ENCODE results near the gene REELD1. TPM values are rescaled to one million over a fixed set of nuclear protein-coding genes. Genes with fewer than 3 reads are reported as not detected.

Gene REELD1
- total RNA-seq, 1 donor from 2014 or later, result 0.29 TPM

DNA sequence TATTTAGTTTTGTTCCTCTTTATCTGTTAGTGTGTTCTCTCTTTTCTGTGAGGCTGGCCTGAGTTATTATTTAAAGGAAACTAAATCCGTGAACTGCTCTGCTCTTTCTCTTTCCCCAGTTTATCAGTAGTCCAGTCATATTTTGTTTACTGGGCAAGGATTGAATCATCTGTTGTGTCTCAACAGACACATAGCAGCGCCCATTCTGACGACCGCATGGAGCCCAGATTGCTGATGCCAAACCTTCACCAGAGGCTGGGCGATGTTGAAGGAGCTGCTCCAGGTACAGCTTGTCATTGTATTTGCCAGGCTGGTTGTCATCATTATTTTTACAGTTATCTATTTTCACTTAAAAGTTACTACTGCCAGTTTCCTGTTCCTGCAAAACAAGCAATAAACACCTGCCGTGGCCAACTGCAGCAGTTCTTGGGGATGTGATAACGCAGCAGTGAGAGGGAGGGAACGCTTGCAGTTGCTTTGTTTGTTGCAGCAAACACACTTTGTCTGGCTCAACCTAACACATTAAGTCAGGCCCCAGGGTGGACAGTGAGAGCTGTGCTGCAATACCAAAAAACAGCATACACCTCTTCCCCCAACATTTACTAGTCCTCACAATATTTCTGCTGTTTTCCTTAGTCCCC is 10.1 kb downstream of the REELD1 start:
- no peak for DNase-seq (ENCODE audit: low spot score)

DNA sequence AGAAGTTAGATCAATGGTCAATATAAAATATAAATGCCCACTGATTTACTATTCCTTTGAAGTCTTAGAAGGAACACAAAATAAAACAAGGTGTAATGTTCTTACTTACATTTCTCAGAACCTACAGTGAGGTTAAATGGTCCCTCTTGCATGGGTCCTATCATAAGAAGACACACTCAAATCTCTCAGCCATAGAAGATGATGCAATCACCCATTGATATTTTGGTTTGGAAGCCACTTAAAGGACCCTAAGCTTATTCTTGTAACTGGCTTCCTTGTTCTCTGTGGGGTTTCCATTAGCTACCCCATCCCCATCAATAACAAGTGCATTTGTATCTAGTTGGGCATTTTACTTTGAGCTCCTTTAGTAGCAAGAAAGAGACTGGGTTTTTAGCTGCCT is 15.1 kb downstream of the REELD1 start:
- no peak for DNase-seq (ENCODE audit: low spot score)

DNA sequence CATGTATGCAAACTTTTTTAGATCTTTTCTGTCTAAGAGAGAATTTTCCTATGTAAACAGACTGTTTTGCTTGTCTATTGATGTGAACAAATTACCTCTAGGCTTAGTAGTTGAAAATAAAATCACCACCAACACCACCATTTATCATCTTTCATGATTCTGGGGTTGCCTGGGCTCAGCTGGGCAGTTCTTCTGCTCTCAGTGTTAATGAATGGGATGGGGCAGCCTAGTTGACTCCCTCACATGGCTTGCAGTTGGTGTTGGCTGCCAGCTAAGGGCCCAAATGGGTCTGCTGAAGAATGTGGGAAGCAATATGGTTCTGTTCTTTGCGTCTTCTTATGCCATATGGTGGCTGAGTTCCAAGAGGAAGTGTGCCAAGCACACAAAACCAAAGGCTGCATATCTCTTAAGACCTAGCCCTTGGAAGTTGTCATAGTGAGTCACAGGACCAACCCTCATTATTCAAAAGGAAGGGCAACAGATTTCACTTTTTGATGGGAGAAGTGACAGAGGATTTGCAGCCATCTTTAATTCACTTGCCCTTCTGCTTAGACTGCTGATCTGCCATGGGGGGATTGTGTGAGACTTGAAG is 17.9 kb downstream of the REELD1 start:
- DNase-seq (ENCODE audit: low spot score), result no peak

DNA sequence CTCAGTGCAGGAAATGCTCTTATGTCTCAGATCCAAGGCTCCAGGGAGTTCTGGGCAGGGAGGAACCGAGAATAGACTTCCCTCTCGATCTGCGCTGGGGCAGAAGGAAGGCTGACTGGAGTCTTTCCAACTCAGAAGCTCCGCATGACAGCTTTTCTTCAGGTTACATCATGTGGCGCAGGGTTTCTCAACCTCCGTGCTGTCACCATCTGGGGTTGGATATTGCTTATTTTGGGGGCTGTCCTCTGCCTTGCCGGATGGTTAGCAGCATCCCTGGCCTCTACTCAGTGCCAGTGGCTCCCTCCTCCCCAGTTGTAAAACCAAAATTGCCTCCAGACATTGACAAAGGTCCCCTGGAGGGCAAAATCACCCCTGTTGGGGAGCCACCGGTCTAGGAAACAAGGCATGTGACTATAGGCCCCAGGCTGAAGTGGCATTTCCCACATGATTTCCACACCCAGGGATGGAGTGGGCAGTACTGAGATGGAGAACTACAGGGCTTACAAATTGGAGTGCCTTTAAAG is 21.4 kb downstream of the REELD1 start:
- no peak for DNase-seq (ENCODE audit: low spot score)

DNA sequence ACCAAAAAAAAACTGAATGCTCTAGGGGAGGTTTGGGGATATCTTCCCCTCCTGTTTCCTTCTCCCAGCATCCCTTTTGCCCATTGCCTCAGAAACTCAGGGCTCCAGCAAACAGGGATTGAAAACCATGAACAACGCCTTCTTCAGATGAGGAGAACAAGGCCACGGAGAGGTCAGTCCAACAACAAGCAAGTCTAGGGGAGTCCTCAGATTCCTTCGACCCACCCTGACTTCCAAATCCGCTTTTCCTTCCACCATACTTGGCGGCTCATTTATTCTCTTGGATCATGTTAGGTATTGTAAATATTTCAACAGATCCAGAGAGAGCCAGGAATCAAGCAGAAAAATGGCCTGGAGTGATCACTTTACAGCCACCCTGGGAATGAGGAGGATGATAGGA is 21.9 kb downstream of the REELD1 start:
- DNase-seq (ENCODE audit: low spot score), result no peak

DNA sequence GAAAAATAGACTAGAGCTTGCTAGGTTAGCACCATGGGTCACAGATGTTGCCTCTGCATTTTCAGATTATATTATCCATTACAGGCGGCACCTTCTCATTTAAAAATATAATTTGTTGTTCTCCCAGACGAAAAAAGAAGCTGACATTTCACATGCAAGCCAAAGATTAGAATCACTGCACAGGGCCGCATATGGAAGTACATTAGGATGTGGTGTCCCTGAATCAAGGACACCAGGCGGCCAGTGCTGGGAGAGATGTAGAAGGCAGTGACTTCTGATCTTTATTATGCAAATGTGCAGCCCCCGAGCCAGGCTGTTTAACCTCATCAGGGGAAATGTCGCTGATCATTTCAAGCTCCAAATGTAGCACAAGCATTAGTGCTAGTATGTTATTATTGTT is 22.8 kb downstream of the REELD1 start:
- DNase-seq (ENCODE audit: low spot score), result no peak

DNA sequence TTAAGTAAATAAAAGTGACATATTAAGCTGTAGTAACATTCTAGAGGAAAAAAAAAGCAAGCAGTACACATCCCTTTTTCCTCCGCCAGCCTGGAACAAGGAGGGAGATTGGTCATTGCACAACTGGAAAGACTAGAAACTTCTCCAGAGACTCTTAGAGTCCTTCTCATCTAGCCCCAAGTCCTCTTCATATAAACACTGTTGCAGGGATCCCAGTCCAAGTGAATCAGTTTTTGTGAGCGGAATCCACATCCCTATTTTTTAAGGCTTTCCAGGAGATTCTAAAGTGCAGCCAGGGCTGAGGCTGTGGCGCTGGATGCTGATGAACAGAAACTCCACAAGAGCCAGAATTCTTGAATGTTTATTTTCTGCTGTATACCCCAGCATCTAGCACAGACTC is 23.8 kb downstream of the REELD1 start:
- DNase-seq (ENCODE audit: low spot score), result no peak

DNA sequence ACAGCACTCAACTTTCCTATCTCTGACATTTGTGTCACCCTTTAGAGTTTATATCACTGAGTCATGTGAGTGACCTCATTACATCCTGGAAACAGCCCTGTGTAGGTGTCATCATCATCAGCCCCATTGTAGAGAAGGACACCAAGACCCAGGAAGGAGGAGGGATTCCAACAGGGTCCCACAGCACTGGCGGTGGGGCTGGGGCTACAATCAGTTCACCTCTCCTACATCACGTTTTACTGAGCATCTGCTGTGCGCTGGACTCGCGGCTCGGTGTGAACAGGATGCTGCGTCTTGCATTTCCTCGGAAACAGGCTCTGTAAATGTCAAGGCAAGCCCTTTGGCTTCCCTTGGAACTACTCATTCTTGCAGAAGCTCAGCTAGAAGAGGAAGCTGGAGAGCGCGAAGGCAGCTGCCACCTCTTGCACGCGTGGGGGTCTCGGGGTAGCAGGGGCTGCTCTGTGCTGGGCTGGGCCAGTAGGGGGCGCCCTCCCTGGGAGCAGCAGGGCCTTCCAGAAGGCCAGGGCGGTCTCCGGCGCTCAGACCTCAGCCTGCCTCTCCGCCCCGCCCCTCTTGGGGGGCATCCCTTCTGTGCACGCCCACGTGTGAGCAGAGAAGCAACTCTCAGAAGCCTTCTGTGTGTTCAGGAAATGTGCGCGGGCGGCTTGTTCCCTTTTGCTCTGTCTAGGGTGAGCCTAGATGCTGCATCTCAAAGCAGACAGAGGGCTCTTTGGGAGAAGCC is 29.0 kb downstream of the REELD1 start:
- DNase-seq (ENCODE audit: low spot score), result no peak

DNA sequence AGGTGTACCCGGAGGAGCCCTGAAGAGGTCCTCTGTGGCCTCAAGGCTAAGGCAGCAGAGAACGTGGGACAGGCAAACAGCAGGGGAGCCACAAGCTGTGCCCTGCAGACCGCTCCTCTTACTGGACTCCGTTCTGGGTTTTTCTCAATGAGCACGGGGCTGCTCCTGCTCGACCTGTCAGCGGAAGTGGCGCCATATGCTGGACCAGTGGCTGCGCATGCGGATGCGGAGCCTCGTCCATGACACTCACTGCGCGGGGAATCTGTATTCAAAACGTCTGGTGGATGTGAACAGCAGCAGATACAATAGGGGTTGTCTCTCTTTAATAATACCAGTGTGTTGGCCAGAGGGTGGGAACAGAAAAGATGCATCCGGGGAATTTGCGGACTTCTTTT is 29.5 kb downstream of the REELD1 start:
- DNase-seq (ENCODE audit: low spot score), result no peak

DNA sequence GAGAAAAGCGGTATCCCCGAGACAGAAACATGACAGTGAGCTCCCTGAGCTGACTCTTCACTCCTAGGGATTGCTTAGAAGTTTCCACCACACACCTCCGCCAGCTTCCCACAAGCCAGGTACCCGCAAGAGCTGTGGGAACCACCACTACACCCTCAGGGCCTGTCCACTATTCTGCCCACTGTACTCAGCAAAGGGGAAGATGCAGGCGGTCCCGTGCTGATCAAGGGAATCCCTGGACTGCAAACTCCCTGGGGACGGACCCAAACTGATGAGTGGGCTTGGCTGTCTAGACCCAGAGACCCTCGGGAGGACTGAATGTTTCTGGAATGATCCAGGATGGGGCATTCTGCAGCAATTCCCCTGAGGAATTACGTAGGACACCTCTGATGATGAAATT is 30.2 kb downstream of the REELD1 start:
- DNase-seq (ENCODE audit: low spot score), result no peak

DNA sequence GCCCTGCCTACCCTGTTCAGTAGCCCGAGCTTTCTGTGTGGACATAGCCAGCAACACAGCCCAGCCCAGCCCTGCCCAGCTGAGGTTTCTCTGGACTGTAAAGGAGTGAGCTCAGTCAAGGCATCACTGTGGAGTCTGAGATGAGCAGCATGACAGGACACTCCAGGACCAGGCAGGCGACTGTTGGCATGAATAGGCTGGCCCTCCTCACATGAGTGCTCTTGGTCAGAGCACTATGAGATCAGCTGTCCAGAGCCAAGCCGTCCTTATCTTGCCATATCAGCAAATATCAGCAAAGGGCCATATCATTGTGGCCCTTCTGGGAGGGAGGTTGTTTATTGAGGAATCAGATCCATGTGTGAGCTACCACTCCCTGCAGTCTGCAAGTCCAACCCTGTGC is 30.9 kb downstream of the REELD1 start:
- no peak for DNase-seq (ENCODE audit: low spot score)

DNA sequence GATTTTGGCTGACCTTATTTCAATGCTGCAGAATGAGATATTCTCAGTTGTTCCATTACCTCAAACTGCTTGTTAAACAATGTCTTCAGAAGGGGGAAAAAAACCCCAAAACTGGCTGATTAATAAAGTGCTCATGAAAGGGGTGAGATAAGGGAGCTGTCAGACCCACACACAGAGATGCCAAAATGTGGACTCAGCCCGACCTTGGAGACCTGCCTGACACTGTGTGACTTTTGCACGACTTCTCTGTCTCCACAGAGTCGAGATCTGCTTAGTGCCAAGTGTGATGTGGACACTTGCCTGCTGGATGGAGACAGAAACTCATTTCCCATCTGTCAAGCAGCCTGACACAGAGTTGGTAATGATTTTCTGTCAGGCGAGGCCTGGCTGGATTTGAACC is 31.5 kb downstream of the REELD1 start:
- DNase-seq (ENCODE audit: low spot score), result no peak

DNA sequence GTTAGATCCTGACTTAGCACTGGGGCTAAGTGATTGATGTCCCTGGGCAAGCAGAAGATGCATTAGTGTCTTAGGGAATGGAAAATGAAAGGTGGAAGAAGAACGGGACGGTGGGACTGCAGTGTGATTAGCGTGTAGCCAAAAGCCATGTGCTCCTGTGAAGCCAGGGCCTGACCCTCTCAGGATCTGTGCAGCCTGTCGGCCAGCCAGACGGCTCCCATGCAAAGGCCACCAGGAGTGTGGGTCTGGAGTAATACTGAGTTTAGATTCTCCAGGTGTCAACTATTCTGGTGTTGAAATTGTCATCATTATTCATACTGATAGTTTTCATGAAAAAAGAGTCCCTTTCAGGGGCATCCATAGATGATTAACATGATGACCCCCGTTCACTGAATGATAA is 32.0 kb downstream of the REELD1 start:
- DNase-seq (ENCODE audit: low spot score), result no peak

DNA sequence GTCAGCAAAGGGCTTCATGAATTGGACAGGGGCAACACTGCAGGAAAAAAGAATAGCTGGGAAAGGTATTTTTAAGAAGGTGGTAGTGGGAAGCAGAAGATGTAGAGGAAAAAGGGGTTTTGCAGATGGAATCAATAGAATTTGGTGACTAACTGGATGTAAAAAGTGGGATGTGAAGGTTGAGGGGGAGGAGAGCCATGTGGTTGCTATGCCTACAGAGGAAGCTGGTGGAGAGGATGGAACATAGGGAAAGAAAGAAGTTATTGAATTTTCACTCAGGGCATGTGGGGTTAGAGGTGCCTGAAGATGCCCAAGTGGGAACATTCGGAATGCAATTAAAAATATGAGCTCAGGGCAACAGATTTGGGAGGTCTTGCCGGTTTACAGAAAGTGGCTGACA is 33.0 kb downstream of the REELD1 start:
- no peak for DNase-seq (ENCODE audit: low spot score)

DNA sequence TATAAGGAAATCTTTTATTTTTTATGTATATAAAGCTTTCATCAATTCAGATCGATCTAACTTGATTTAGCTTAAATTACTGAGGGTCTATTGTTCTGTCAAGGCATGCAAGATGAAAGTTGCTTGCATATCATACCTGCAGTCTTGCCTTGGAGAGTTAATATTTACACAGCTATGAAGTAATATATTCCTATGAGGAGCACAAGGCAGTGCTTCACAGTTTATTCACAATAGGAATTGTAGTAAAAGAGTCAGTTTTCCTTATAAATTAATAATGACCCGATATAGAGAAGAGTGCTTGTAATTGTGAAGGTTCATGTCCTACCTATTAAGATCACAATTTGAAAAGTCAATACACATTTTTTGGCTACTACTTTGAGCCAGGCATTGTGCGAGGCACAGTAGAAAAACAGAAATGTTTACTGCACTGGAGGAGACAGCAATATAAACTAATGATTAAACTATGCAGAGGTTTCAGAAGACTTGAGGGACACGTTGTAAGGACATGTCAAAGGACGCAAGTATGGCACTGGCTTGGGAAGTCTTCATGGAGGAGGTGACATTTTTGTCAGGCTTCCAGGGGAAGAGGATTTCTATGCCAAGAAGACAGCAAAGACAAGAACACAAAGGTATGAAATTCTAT is 38.8 kb downstream of the REELD1 start:
- no peak for DNase-seq (ENCODE audit: low spot score)

DNA sequence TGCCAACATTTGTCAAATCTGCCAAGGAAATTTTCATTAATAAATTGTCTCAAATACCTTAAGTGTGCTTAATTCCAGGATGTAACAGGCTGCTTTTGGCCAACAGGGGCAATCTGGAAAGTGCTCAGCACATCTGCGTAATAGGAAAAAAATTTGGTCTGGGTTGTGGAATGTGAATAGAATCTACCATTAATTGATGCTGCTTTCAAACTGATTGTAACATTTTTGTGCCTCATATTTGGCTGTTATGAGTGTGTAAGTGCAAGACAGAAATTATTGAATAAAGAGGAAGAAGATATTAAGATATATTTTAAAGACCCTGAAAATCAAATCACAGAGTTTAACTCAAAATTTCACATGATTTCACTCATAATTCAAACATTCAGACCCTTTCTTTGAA is 41.1 kb downstream of the REELD1 start:
- DNase-seq (ENCODE audit: low spot score), result no peak

DNA sequence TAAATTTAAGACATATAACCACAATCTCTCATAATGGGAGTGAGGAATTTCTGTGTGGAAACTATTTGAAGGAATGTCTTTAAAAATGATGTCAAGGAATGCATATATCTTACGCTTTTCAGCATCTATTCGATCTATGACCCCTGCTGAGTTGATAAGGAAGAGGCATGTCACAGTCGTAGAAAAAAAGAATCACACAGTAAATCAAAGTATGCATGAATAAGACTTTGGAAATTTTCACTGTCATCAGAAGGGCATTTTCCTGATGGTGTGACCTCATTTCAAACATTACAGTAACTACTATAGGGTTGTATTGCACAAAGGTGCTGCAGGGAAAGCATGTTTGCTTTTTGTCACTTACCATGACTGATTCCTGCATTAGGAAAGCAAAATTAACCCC is 41.5 kb downstream of the REELD1 start:
- no peak for DNase-seq (ENCODE audit: low spot score)

DNA sequence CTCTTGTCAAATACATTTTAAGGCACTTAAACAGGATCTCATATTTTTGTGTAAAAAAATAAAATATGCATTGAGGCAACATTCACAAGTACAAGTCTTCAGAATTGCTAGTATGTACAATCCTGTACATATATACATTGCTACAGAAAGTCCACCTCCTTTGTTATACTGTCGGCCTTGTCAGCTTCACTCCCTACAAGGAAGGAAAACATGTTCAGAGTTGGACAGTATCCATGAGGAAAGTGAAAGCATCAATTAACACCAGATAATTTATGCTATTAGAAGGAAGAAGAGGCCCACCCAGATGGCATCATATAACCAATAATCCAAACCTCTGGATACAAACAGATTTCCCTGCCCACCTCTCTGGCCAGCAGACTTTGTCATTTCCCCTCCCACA is 42.0 kb downstream of the REELD1 start:
- no peak for DNase-seq (ENCODE audit: low spot score)

DNA sequence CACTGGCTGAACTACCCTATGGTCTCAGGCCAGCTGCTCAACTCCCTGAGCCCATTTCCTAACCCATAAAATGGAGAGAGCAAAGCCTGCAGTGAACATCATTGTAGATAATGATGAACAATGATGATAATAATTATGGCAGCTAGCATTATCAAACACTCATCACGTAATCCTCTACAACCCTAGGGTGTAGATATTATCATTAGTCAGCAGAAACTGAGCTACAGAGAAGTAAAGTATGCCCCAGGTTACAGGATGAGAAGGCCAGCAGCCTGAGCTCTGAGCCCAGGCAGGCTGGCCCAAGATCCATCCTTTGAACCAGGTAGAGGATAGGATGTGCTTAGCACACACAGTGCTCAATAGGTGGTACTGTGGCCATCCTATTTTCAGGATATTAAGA is 43.2 kb downstream of the REELD1 start:
- DNase-seq (ENCODE audit: low spot score), result no peak

DNA sequence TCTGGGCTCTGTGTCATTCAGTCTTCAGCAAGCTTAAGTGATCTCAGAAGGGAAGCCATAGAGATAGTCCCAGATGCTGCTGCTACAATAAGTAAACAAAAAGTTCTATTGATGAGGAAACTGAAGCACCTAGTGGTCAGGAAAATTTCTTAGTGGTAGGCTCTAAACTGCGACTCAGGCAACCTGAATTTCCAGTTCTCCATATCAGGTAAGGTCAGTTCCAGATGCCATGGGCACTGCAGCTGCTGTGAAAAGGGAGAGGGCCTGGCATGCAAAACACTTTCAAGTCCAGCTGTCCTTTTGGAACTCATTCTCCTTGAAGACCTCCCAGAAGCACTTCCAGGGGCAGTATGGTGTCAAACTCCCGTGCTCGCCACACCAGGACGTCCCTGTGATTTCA is 46.2 kb downstream of the REELD1 start:
- DNase-seq (ENCODE audit: low spot score), result no peak

DNA sequence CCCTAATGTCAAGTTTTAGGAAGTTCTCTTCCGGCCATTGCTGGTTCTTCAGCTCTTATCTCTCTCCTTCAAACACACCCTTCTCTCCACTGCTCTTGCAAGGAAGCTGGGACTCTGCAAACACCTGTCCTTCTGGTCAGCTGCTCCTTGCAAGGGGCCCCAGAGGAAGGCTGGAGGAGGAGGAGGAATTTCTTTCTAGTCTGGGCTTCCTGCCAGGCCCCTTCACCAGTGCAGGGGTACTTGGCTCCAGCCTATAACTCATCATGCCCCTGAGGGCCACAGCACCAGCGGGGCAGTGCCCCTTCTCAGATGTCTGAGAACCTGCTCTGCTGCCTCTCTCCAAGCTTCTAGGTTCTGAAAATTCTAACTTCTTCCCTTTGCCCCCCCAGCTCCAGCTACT is 46.7 kb downstream of the REELD1 start:
- no peak for DNase-seq (ENCODE audit: low spot score)

DNA sequence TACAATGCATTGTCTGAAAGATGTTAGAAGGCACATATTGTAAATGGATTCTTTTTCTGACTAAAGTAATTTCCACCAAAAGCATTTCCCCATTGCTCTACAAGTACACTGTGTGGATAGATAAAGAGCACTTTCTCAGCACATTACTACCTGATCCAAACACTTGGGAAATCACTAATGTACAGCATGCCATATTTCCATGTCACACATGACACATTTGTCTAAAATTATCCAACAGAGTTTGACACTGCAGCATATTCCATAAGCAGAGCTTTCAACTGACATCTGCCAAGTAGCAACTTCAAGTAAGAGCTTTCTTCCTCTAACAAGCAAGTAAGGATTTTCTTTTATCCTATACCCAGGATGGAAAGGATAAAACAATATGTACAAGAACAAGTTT is 49.5 kb downstream of the REELD1 start:
- DNase-seq (ENCODE audit: low spot score), result no peak

All from mesenteric fat pad (tissue), 1 donor.